GM21825 (cell line): Measurements from ENCODE around the gene EPGN.

Experiments
- ATAC-seq: cut with Tn5 transposase; IDR thresholded peaks from one replicate; pipeline ENCODE4 v1.9.1; 2021; ENCODE audit warnings: mild to moderate bottlenecking, moderate library complexity; ENCODE audit not compliant: unreplicated experiment

Gene EPGN

DNA sequence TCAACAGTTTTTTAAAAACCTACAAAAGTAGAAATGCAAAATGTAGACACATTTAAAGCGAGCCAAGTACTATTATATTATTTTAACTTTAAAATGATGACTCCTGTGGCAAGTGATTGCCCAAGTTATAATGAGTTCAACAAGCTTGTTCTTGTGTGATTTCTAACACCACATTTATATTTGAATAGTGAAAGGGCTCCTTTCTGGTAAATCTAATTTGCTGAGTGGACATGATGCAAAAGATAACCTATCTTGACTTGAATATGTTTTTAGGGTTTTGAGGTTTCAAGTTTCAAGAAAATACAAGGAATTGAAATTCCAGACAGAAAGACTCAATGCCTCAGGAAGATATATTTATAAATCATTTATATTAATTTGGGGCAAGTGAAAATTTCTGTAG, 1.1 kb upstream of the EPGN start:
- no peak for ATAC-seq

- ATAC-seq, result no peak
Measured at GRCh38 chr4:74309223-74309622, 953 bp downstream of the EPGN start.

- ATAC-seq, result peak; percentile 74
Measured at GRCh38 chr4:74311696-74312313, 3.5 kb downstream of the EPGN start.

DNA sequence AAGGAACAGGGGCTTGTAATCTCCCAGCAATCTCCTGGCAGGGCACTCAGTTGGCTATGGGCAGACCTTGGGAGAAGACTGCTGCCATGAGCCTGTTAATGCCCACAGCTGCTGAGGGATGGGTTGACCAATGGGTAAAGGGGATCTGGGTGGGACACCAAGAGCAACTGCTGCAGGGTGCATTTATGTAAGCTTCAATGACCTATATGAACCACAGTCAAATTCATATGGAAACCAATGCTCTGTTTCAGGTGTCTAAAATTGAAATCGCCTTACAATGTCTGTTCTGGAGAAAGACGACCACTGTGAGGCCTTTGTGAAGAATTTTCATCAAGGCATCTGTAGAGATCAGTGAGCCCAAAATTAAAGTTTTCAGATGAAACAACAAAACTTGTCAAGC, 6.1 kb downstream of the EPGN start:
- ATAC-seq, result no peak

- no peak for ATAC-seq
Measured at GRCh38 chr4:74314944-74315343, 6.7 kb downstream of the EPGN start.

- ATAC-seq, result no peak
Measured at GRCh38 chr4:74315376-74315775, 7.1 kb downstream of the EPGN start.

- no peak for ATAC-seq
Measured at GRCh38 chr4:74316397-74316796, 8.1 kb downstream of the EPGN start.

DNA sequence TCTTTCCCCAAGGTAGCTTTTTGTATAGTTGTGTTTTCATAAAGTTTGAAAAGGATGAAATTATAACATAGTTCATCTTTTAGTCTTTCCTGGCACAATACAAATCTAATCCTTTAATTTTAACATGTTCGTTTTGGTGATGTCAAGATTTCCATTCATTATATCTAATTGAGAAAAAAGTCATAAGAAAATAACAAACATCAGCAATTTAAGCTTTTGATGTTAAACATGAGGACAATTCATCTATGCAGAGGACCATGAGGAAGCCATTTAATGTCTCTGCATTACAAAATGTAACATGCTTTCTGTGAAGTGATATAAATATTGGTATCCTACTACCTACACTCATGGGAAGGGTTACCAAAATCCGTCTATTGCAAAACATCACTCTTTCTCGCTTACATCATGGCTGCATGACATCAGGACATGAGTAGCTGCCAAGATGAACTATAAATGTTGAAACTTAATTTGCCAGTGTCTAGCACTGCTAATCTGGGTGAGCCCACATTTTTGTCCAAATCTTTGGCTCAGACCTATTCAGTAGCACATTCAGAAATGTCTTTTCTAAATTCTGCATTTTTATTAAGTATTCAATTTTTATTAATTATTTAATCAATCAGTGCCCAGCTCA, 9.5 kb downstream of the EPGN start:
- ATAC-seq, result no peak

DNA sequence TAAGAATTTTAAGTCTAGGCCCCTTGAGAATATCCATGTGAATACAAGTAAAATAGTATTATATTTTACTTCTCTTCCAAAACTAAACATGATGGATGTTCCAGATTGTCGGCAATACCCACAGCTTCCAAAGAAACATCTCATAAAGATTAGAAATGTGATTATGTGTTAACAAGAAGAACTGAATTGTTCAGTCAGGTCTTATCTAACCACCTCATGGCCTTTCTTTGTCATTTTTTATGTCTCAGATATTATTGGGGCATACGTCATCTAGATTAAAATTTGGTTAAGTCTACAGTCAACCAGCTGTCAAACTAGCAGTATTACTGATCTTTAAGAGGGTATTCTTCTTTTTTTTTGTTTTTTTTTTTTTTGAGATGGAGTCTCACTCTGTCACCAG, 10.0 kb downstream of the EPGN start:
- ATAC-seq, result no peak

DNA sequence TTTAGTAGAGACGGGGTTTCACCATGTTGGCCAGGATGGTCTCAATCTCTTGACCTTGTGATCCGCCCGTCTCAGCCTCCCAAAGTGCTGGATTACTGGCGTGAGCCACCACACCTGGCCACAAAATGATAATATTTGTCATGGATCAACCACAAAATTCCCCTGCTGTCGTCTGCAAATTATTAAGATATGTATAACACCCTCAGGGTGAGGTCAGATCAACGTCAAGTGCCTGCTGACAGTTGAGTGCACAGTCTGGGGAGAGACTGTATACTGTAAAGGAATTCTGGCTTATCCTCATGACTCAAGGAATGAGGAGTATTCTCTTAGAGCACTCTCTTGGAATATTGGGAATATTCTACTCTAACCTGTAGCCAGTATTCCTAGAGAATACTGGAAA, 11.2 kb downstream of the EPGN start:
- no peak for ATAC-seq

- ATAC-seq, result peak; percentile 67
Measured at GRCh38 chr4:74320559-74321118, 12.4 kb downstream of the EPGN start.

DNA sequence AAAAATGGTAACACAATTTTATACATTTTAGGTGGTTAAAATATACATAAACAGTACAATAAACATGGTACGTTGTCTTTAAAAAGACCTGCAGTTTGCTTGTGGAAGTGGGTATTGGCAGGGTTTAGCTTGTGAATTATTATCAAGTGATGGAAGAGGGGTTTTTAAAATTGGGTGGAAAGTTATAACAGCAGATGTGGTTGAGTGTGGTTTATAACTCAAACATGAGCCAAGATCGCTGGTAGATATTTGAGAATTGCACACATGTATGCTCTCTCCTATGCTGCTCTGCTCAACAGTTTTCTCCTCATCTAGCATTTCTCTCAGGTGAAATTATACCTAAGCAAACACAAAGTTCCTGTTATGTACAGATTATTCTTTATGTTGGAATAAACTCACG, 14.0 kb downstream of the EPGN start:
- no peak for ATAC-seq

DNA sequence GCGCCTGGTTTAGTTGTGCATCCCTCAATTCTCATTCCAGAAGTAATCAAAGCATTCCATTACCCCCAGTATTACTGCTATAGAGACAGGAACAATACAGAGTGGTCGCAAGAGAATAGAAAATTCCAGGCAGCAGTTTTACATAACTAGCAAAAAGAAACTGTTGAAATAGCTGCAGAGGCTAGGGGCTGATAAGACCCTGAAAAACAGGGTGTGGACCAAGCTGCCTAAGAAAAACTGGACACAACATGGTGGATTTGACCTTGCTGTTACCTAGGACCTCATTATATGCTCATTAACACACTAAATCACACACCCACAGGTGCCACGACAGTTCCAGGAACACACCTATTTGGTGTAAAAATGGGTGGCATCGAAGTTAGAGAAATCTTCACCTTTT, 15.4 kb downstream of the EPGN start:
- no peak for ATAC-seq

GRCh38 chr4:74324262-74324661, 16.0 kb downstream of the EPGN start:
- ATAC-seq, result no peak

- ATAC-seq, result no peak
Measured at GRCh38 chr4:74325886-74326285, 17.6 kb downstream of the EPGN start.

- ATAC-seq, result no peak
Measured at GRCh38 chr4:74327762-74328161, 19.5 kb downstream of the EPGN start.

- no peak for ATAC-seq
Measured at GRCh38 chr4:74328501-74328900, 20.2 kb downstream of the EPGN start.

DNA sequence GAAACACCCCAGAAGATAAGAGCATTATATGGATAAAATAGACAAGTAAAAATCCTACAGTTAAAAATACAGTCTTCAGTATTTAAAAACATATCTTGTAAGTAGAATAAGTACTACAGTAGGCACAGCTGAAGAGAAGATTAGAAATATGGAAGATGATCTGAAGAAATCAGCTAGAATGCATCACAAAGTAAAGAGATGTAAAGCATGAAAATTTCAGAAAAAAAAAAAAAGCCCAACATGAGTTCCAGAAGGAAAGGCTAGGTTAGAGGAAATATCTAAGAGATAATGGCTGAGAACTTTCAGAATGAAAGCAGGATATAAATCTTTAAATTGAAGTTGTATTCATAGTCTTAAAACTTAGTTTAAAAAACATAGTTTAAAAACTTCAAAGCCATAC, 21.0 kb downstream of the EPGN start:
- no peak for ATAC-seq

DNA sequence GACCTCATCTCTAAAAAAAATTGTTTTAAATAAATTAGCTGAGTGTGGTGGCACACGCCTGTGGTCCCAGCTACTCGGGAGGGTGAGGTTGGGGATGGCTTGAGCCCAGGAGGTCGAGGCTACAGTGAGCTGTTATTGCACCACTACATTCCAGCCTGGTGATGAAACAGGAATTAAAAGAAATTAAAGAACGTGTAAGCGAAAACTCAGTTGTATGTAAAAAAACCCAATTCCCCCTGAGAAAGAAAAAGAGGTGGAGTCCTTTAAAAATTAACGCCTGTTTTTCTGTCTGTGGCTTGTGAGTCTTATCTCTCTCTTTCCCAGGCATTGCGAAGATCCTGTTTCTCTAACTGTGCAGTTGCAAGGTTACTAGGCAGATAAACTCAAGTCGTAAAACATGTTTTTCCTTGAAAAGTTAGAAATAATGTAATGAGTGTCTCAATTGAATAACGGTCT, 22.1 kb downstream of the EPGN start:
- no peak for ATAC-seq

DNA sequence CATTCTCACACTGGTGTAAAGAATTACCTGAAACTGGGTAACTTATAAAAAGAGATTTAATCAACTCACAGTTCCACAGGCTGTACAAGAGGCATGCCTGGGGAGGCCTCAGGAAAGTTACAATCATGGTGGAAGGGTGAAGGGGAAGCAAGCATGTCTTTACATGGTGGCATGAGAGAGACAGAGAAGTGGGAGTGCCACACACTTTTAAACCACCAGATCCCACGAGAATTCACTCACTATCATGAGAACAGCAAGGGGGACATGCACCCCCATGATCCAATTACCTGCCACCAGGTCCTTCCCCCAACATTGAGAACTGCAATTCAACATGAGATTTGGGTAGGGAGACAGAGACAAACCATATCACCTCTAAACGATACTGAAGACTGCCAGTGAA, 23.0 kb downstream of the EPGN start:
- no peak for ATAC-seq

GRCh38 chr4:74331944-74332343, 23.7 kb downstream of the EPGN start:
- ATAC-seq, result no peak

DNA sequence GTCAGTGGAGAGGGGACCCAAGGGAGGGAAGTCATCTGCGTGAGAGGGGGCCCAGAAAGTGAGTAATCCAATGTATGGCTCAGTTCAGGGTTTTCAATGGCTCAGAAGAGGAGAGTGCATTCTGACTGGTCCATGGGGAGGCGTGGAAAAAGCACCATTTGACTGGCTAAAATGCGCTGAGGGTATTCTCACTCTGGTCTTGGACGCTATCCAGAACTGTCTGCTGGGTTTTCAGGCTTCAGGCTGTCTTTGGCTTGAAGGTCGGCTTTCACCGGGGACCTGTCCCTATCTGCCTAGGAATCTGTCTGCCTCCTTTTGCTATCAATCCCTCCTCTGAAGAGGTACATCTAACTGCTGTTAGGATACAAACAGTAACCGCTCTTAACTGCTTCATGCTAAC, 26.4 kb downstream of the EPGN start:
- no peak for ATAC-seq
